ENCODE data around the gene HOMER2. TPM values are rescaled to one million over a fixed set of nuclear protein-coding genes. Genes with fewer than 3 reads are reported as not detected.

Gene HOMER2
- total and polyA plus RNA-seq, 2 of the 13 experiments (the other 11 are each of a cell fraction or from before 2014, with no cell fraction given) = 12.9 to 14.1 TPM

DNA sequence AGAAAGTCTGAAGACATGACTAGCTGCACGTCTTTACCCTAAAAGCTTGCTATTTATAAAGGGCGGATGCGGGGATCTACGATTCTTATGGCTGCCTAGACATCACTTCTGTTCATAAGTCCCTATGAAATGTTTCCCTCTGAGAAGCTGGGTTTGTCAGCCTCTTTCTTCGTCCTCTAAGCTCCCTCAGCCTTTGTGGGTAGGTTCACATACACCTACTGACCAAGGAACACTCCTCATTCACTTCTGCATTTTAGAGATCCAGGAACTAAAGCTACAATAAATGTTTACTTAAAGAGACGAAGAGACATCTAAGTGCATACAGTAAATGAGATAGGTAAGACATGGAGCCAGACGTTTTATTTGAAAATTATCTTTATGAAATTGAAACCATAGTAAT lies 16.8 kb upstream of the HOMER2 start:
- Histone ChIP-seq H3K79me2 (ENCODE audit: insufficient read depth, low read length) (no peaks in the 10 kb centered on the region), H3K4me3 (replicated peaks in 1 of 3; ENCODE audit: insufficient read depth in 1 of 3, low read depth in 2 of 3, low read length in 3 of 3) (no peak overlapping the region), H3K27ac (ENCODE audit: extremely low read length, insufficient read depth, low read length) (no peak overlapping the region), H3K9me3 (ENCODE audit: low read length) (no peaks in the 10 kb centered on the region), H3K9ac (ENCODE audit: insufficient read depth, low read depth, low read length) (no peak overlapping the region), H3K36me3 (replicated peaks in 1 of 2; ENCODE audit: control insufficient read depth in 1 of 2, insufficient read depth in 2 of 2, low read length in 2 of 2) (no peaks in the 10 kb centered on the region), H3K4me1 (ENCODE audit: insufficient read depth, low read length) (peaks cover 15% of the 10 kb centered on the region), H3K4me2 (ENCODE audit: low read depth, low read length) (no peak overlapping the region), H4K20me1 (ENCODE audit: insufficient read depth, low read length) (no peaks in the 10 kb centered on the region), H2AFZ (ENCODE audit: low read length) (no peak overlapping the region), H3K27me3 (ENCODE audit: control insufficient read depth in 1 of 2, insufficient read depth in 2 of 2, low read length in 2 of 2) (no peaks in the 10 kb centered on the region)
- ChIA-PET POLR2A (no interaction called here), CTCF (ENCODE audit: low intra/inter-chr PET ratio, low total read pairs) (no interaction called here)
- FAIRE-seq (no peak), ATAC-seq (no peak), DNase-seq (ENCODE audit: low spot score) (no peak)
- intact Hi-C loops (cut with micrococcal nuclease; ENCODE audit: unreplicated experiment) = no loop called here
- no TSS peak for BruUV-seq (replicated peaks)
- TF ChIP-seq, protein P1, sequence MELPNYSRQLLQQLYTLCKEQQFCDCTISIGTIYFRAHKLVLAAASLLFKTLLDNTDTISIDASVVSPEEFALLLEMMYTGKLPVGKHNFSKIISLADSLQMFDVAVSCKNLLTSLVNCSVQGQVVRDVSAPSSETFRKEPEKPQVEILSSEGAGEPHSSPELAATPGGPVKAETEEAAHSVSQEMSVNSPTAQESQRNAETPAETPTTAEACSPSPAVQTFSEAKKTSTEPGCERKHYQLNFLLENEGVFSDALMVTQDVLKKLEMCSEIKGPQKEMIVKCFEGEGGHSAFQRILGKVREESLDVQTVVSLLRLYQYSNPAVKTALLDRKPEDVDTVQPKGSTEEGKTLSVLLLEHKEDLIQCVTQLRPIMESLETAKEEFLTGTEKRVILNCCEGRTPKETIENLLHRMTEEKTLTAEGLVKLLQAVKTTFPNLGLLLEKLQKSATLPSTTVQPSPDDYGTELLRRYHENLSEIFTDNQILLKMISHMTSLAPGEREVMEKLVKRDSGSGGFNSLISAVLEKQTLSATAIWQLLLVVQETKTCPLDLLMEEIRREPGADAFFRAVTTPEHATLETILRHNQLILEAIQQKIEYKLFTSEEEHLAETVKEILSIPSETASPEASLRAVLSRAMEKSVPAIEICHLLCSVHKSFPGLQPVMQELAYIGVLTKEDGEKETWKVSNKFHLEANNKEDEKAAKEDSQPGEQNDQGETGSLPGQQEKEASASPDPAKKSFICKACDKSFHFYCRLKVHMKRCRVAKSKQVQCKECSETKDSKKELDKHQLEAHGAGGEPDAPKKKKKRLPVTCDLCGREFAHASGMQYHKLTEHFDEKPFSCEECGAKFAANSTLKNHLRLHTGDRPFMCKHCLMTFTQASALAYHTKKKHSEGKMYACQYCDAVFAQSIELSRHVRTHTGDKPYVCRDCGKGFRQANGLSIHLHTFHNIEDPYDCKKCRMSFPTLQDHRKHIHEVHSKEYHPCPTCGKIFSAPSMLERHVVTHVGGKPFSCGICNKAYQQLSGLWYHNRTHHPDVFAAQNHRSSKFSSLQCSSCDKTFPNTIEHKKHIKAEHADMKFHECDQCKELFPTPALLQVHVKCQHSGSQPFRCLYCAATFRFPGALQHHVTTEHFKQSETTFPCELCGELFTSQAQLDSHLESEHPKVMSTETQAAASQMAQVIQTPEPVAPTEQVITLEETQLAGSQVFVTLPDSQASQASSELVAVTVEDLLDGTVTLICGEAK (IDR thresholded peaks at IDR 0.05) = no peak
- TF ChIP-seq, protein P1 (CRISPR knock-in tag; IDR thresholded peaks at IDR 0.05) = no peak
- TF ChIP-seq DNMT3B (CRISPR knock-in tag; conservative IDR thresholded peaks at IDR 0.05) (no peak), ZFP82 (CRISPR knock-in tag; IDR thresholded peaks at IDR 0.05; ENCODE audit: borderline replicate concordance) (no peak), ZNF33B (CRISPR knock-in tag; IDR thresholded peaks at IDR 0.05) (no peak), ARID2 (CRISPR knock-in tag; IDR thresholded peaks at IDR 0.05; ENCODE audit: borderline replicate concordance) (no peak)
- WGBS (ENCODE audit: low lambda C conversion rate) = 61% methylated on average over 7 of the region's 7 CpGs
- in situ Hi-C loops (cut with HindIII; ENCODE audit: extremely low pct_ligation_motif_present, low pct_unique_long_range_greater_than_20kb) = no loop called here
